Left ventricle myocardium inferior (tissue), 1 donor: ENCODE data around the gene OR13C9. TPM values are rescaled to one million over a fixed set of nuclear protein-coding genes. Genes with fewer than 3 reads are reported as not detected.

Experiments
- DNase-seq: peaks from one replicate; pipeline ENCODE4 v3.0.0-alpha.2; 2020
- H3K27ac ChIP-seq: fragments of 200-600 bp; replicated peaks from 2 replicates; pipeline ENCODE4 v1.8.0; 2021
- H3K27me3 ChIP-seq: fragments of 200-600 bp; 2 replicates; pipeline ENCODE4 v1.8.0; 2021; ENCODE audit warnings: low read depth
- H3K36me3 ChIP-seq: fragments of 200-600 bp; 2 replicates; pipeline ENCODE4 v1.8.0; 2021
- H3K4me1 ChIP-seq: fragments of 200-600 bp; 2 replicates; pipeline ENCODE4 v1.8.0; 2021
- H3K4me3 ChIP-seq: fragments of 200-600 bp; 2 replicates; pipeline ENCODE4 v1.8.0; 2021; ENCODE audit warnings: mild to moderate bottlenecking, moderate library complexity
- H3K9me3 ChIP-seq: fragments of 200-600 bp; replicated peaks from 2 replicates; pipeline ENCODE4 v1.8.0; 2021
- CTCF ChIP-seq: fragments of 200-600 bp; IDR thresholded peaks from 2 replicates; pipeline ENCODE4 v1.8.0; 2021; ENCODE audit warnings: antibody characterized with exemption, mild to moderate bottlenecking, borderline replicate concordance
- intact Hi-C: fragments of 100-400 bp; cut with micrococcal nuclease; formaldehyde crosslinking; loops from one replicate; pipeline ENCODE4 v1.11.0; 2022
- total RNA-seq: library from RNA; stranded (reverse); fragmentation: NEBNext Ultra II Directional; extraction: Animal tissue kit (Norgen Biotek cat#: 25700); gene quantifications from one replicate; pipeline ENCODE4 v1.2.1, GENCODE V29; 2021
- donor health status: DM: no; HTN: yes; CAD: no; lungs with severe emphysema.

The OR13C9 gene
- total RNA-seq, 1 donor from 2014 or later, result not detected

DNA sequence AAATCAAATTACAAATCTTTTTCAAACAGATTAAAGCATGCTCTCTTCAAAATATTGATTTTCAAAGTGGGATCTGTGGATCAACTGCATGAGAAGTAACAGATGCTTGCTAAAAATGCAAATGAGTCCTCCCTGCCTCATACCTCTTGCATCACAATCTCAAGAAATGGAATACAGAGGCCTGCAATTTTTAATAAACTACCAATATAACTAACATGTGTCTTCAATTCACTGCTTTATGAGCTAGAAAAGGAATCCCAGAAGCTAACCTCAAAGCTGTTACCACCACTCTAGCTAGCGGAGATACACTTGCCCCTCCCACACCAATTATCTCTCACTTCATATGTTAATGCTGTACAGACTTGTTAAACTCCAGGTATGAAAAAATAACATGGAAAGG is 28.4 kb downstream of the OR13C9 start:
- DNase-seq, result no peak
- TF ChIP-seq CTCF, result no peak
- Histone ChIP-seq H3K36me3 (no peaks in the 10 kb centered on the region), H3K27me3 (no peaks in the 10 kb centered on the region), H3K4me3 (no peak overlapping the region), H3K4me1 (no peaks in the 10 kb centered on the region), H3K27ac (no peak overlapping the region), H3K9me3 (peaks cover 22% of the 10 kb centered on the region)
- intact Hi-C loops, result no loop called here

- H3K9me3 ChIP-seq, result no peaks in the 10 kb centered on the region
- H3K4me3 ChIP-seq, result no peak overlapping the region
- intact Hi-C loops, result no loop called here
- no peak overlapping the region for H3K27ac ChIP-seq
- no peak for TF ChIP-seq CTCF
- H3K4me1 ChIP-seq, result no peaks in the 10 kb centered on the region
- no peaks in the 10 kb centered on the region for H3K27me3 ChIP-seq
- no peaks in the 10 kb centered on the region for H3K36me3 ChIP-seq
- no peak for DNase-seq
Measured at GRCh38 chr9:104586496-104587180, 31.4 kb downstream of the OR13C9 start.

GRCh38 chr9:104580562-104580961 is 37.4 kb downstream of the OR13C9 start:
- TF ChIP-seq CTCF, result no peak
- H3K4me1 ChIP-seq, result no peaks in the 10 kb centered on the region
- no peaks in the 10 kb centered on the region for H3K36me3 ChIP-seq
- intact Hi-C loops, result no loop called here
- no peak for DNase-seq
- no peaks in the 10 kb centered on the region for H3K27me3 ChIP-seq
- no peaks in the 10 kb centered on the region for H3K9me3 ChIP-seq
- H3K4me3 ChIP-seq, result no peak overlapping the region
- no peak overlapping the region for H3K27ac ChIP-seq

DNA sequence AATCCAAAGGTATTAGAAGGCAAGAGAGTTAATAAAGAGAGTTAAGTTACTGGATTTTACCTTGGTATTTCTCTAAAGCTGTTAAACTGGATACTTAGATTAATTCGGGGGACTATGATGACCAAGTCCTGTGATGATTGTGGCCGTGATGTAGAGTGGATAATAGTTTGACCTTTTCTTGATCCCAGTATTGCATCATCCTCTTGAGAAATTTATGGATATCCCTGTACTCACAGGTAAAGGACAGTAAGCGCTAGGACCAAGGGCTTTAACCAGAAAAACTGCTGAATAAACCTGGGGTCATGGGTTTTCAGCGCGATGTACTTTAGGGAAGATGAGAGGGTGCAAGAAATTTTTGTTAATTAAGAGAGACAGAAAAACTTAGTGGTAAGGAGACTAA is 40.7 kb downstream of the OR13C9 start:
- no peak overlapping the region for H3K27ac ChIP-seq
- intact Hi-C loops, result no loop called here
- no peaks in the 10 kb centered on the region for H3K36me3 ChIP-seq
- DNase-seq, result no peak
- no peak overlapping the region for H3K4me3 ChIP-seq
- no peaks in the 10 kb centered on the region for H3K27me3 ChIP-seq
- H3K4me1 ChIP-seq, result no peaks in the 10 kb centered on the region
- no peak for TF ChIP-seq CTCF
- peaks cover 20% of the 10 kb centered on the region for H3K9me3 ChIP-seq

DNA sequence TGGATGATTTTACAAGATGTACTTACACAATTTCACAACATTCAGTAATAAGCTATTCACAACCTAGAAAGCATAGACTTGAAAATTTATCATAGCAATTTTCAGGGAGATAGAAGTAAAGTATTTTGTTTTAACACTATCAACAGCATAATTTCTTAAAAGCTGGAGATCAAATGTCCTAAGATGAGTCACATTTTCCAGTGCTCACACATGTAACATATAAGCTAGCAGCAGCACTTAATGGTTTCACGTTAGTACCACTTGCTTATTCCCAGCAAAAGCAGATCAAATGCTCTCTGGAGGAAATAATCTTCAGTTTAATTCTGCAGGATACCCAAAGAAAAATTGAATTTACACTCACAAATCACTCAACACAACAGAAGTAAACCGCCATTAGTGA is 42.5 kb downstream of the OR13C9 start:
- intact Hi-C loops, result no loop called here
- H3K36me3 ChIP-seq, result no peaks in the 10 kb centered on the region
- DNase-seq, result no peak
- no peak for TF ChIP-seq CTCF
- H3K4me1 ChIP-seq, result no peaks in the 10 kb centered on the region
- H3K9me3 ChIP-seq, result peaks cover 33% of the 10 kb centered on the region
- no peaks in the 10 kb centered on the region for H3K27me3 ChIP-seq
- H3K4me3 ChIP-seq, result no peak overlapping the region
- H3K27ac ChIP-seq, result no peak overlapping the region
